ENCODE measurements around the gene RIMS3.

The RIMS3 gene

GRCh38 chr1:40653851-40654537 lies 11.5 kb downstream of the RIMS3 start:
- DNase-seq (ENCODE audit: low spot score) = no peak

GRCh38 chr1:40652979-40653378 lies 12.5 kb downstream of the RIMS3 start:
- no peak for DNase-seq (ENCODE audit: low spot score)

- DNase-seq (ENCODE audit: low spot score) = no peak
Observed at GRCh38 chr1:40652468-40652867, 13.0 kb downstream of the RIMS3 start.

- DNase-seq (ENCODE audit: low spot score) = no peak
Observed at GRCh38 chr1:40651138-40651857, 14.2 kb downstream of the RIMS3 start.

GRCh38 chr1:40650075-40650474 lies 15.4 kb downstream of the RIMS3 start:
- no peak for DNase-seq (ENCODE audit: low spot score)

GRCh38 chr1:40649592-40649930 lies 15.9 kb downstream of the RIMS3 start:
- DNase-seq (ENCODE audit: low spot score) = no peak

GRCh38 chr1:40648928-40649591 lies 16.4 kb downstream of the RIMS3 start:
- DNase-seq (ENCODE audit: low spot score) = no peak

GRCh38 chr1:40648200-40648599 lies 17.3 kb downstream of the RIMS3 start:
- DNase-seq (ENCODE audit: low spot score) = no peak

GRCh38 chr1:40646315-40646714 lies 19.2 kb downstream of the RIMS3 start:
- DNase-seq (ENCODE audit: low spot score) = peak; percentile 68

GRCh38 chr1:40645118-40645680 lies 20.3 kb downstream of the RIMS3 start:
- DNase-seq (ENCODE audit: low spot score) = no peak

GRCh38 chr1:40641601-40642242 lies 23.8 kb downstream of the RIMS3 start:
- DNase-seq (ENCODE audit: low spot score) = no peak

- DNase-seq (ENCODE audit: low spot score) = no peak
Observed at GRCh38 chr1:40640314-40641076, 25.0 kb downstream of the RIMS3 start.

- DNase-seq (ENCODE audit: low spot score) = no peak
Observed at GRCh38 chr1:40638097-40639036, 27.1 kb downstream of the RIMS3 start.

GRCh38 chr1:40637470-40638007 lies 27.9 kb downstream of the RIMS3 start:
- no peak for DNase-seq (ENCODE audit: low spot score)

GRCh38 chr1:40636777-40637176 lies 28.7 kb downstream of the RIMS3 start:
- DNase-seq (ENCODE audit: low spot score) = no peak

GRCh38 chr1:40635763-40636500 lies 29.6 kb downstream of the RIMS3 start:
- no peak for DNase-seq (ENCODE audit: low spot score)

GRCh38 chr1:40634901-40635655 lies 30.4 kb downstream of the RIMS3 start:
- DNase-seq (ENCODE audit: low spot score) = no peak

- DNase-seq (ENCODE audit: low spot score) = no peak
Observed at GRCh38 chr1:40633931-40634376, 31.5 kb downstream of the RIMS3 start.

GRCh38 chr1:40633523-40633922 lies 32.0 kb downstream of the RIMS3 start:
- DNase-seq (ENCODE audit: low spot score) = no peak

Measured in hepatic stellate cell (primary cell).